SK-N-MC (cell line): ENCODE results near the gene ADAMTSL1.

ENCODE experiments used
- EZH2 ChIP-seq: fragments of 200-600 bp; sonication (generic); IDR thresholded peaks from one replicate; pipeline ENCODE4 v1.6.1; 2017; ENCODE audit warnings: antibody characterized with exemption
- POLR2AphosphoS5 ChIP-seq: IDR thresholded peaks from 2 replicates; pipeline ENCODE4 v1.6.1; 2012; ENCODE audit warnings: mild to moderate bottlenecking, low read depth, low read length, borderline replicate concordance

- no peak for TF ChIP-seq EZH2
- no peak for TF ChIP-seq POLR2AphosphoS5
These were observed 166.0 kb downstream of the ADAMTSL1 start for GRCh38 chr9:18639911-18640310.
